HEK293 (cell line): ENCODE data around the gene PLD4.

Experiments used
- CTCF ChIA-PET: fragments of 350-600 bp; formaldehyde crosslinking; extraction: SDS; loops from one replicate; lab custom pipeline; 2021; ENCODE audit warnings: antibody characterized with exemption; lab: Yijun Ruan, JAX
- POLR2A ChIA-PET: fragments of 300-600 bp; formaldehyde crosslinking; extraction: SDS; loops from one replicate; lab custom pipeline; 2020; ENCODE audit warnings: antibody characterized with exemption, inconsistent platforms; lab: Yijun Ruan, JAX
- H3K27ac ChIP-seq: fragments of 200-500 bp; sonication (Bioruptor generic); 2 replicates; pipeline ENCODE4 v1.5.1; 2014; ENCODE audit warnings: low read depth, low read length, control low read depth, inconsistent platforms; ENCODE audit errors: extremely low read depth
- H3K36me3 ChIP-seq, 2 experiments: fragments of 200-500 bp in 1 of 2; sonication (Bioruptor generic) in 1 of 2; 1 replicate in 1 of 2; 2 replicates in 1 of 2; pipeline ENCODE4 v1.5.1; 2014 to 2017; ENCODE audit warnings: inconsistent platforms in 2 of 2, low read length in 2 of 2; ENCODE audit not compliant: control insufficient read depth in 2 of 2, insufficient read depth in 1 of 2
- H3K4me1 ChIP-seq: fragments of 200-500 bp; sonication (Bioruptor generic); 2 replicates; pipeline ENCODE4 v1.5.1; 2014; ENCODE audit warnings: mild to moderate bottlenecking, low read length, inconsistent platforms; ENCODE audit not compliant: control insufficient read depth, insufficient read depth
- H3K4me3 ChIP-seq: 2 replicates; pipeline ENCODE4 v1.5.1; 2011; ENCODE audit warnings: low read depth, mild to moderate bottlenecking, control low read depth, low read length, moderate library complexity
- H3K9me3 ChIP-seq: fragments of 200-500 bp; sonication (Bioruptor generic); 2 replicates; pipeline ENCODE4 v1.5.1; 2014; ENCODE audit warnings: low read depth, low read length, inconsistent platforms; ENCODE audit not compliant: control insufficient read depth, insufficient read depth
- TSHZ1 ChIP-seq: fragments of 450-650 bp; formaldehyde crosslinking; IDR thresholded peaks from 2 replicates; pipeline ENCODE4 v1.5.1; 2016; ENCODE audit warnings: missing biosample characterization, missing genetic modification characterization, borderline replicate concordance
- ZBTB26 ChIP-seq: fragments of 450-650 bp; formaldehyde crosslinking; optimal IDR thresholded peaks from 2 replicates; pipeline ENCODE3; 2016; ENCODE audit warnings: missing biosample characterization, mild to moderate bottlenecking, missing genetic modification characterization
- ZBTB48 ChIP-seq: fragments of 450-650 bp; formaldehyde crosslinking; IDR thresholded peaks from 2 replicates; pipeline ENCODE4 v1.5.1; 2016; ENCODE audit warnings: missing biosample characterization, missing genetic modification characterization
- ZNF211 ChIP-seq: fragments of 450-650 bp; formaldehyde crosslinking; IDR thresholded peaks from 2 replicates; pipeline ENCODE4 v1.5.1; 2016; ENCODE audit warnings: low read depth, missing biosample characterization, missing genetic modification characterization
- ZNF223 ChIP-seq: fragments of 450-650 bp; formaldehyde crosslinking; IDR thresholded peaks from 2 replicates; pipeline ENCODE4 v1.5.1; 2016; ENCODE audit warnings: missing biosample characterization, missing genetic modification characterization
- ZNF26 ChIP-seq: fragments of 450-650 bp; formaldehyde crosslinking; IDR thresholded peaks from 2 replicates; pipeline ENCODE4 v1.5.1; 2016; ENCODE audit warnings: missing biosample characterization, missing genetic modification characterization
- ZNF274 ChIP-seq, 2 experiments: fragments of 200-500 bp in 1 of 2; fragments of 450-650 bp in 1 of 2; sonication (Bioruptor generic) in 1 of 2; formaldehyde crosslinking in 1 of 2; IDR thresholded peaks; 2 replicates each; pipeline versions ENCODE4 v1.5.1 to v1.6.1; 2014 to 2016; ENCODE audit warnings: borderline replicate concordance in 1 of 2, inconsistent platforms in 1 of 2, low read length in 1 of 2, missing biosample characterization in 1 of 2, missing genetic modification characterization in 1 of 2
- ZNF311 ChIP-seq: fragments of 450-650 bp; formaldehyde crosslinking; IDR thresholded peaks from 2 replicates; pipeline ENCODE4 v1.5.1; 2017; ENCODE audit warnings: missing biosample characterization, missing genetic modification characterization, borderline replicate concordance
- ZNF394 ChIP-seq: fragments of 450-650 bp; formaldehyde crosslinking; IDR thresholded peaks from 2 replicates; pipeline ENCODE4 v1.5.1; 2016; ENCODE audit warnings: missing biosample characterization, missing genetic modification characterization, mild to moderate bottlenecking, moderate library complexity, borderline replicate concordance
- ZNF48 ChIP-seq: fragments of 450-650 bp; formaldehyde crosslinking; IDR thresholded peaks from 2 replicates; pipeline ENCODE4 v1.5.1; 2016; ENCODE audit warnings: missing biosample characterization, missing genetic modification characterization
- ZNF513 ChIP-seq: fragments of 450-650 bp; IDR thresholded peaks from 2 replicates; pipeline ENCODE4 v1.5.1; 2018; ENCODE audit warnings: missing biosample characterization, missing genetic modification characterization
- ZNF600 ChIP-seq: fragments of 450-650 bp; formaldehyde crosslinking; IDR thresholded peaks from 2 replicates; pipeline ENCODE4 v1.5.1; 2016; ENCODE audit warnings: missing biosample characterization, missing genetic modification characterization
- ZNF747 ChIP-seq: fragments of 450-650 bp; formaldehyde crosslinking; IDR thresholded peaks from 2 replicates; pipeline ENCODE4 v1.5.1; 2016; ENCODE audit warnings: missing biosample characterization, missing genetic modification characterization
- ZNF776 ChIP-seq: fragments of 450-650 bp; formaldehyde crosslinking; IDR thresholded peaks from 2 replicates; pipeline ENCODE4 v1.5.0; 2017; ENCODE audit warnings: missing biosample characterization, missing genetic modification characterization, borderline replicate concordance
- ZSCAN16 ChIP-seq: fragments of 450-650 bp; formaldehyde crosslinking; IDR thresholded peaks from 2 replicates; pipeline ENCODE4 v1.5.1; 2016; ENCODE audit warnings: missing biosample characterization, missing genetic modification characterization

The PLD4 gene

GRCh38 chr14:104928391-104929133 is 3.9 kb downstream of the PLD4 start:
- CTCF ChIA-PET: no interaction called here
- H3K9me3 ChIP-seq: no peaks in the 10 kb centered on the region
- no peak overlapping the region for H3K27ac ChIP-seq
- POLR2A ChIA-PET: no interaction called here
- H3K36me3 ChIP-seq: no peaks in the 10 kb centered on the region
- TF ChIP-seq ZNF747 (no peak), ZNF211 (tag by site-specific recombination) (no peak), ZNF776 (tag by site-specific recombination) (no peak), ZBTB26 (tag by site-specific recombination) (no peak), ZNF48 (tag by site-specific recombination) (no peak), ZNF311 (tag by site-specific recombination) (no peak), TSHZ1 (tag by site-specific recombination) (no peak), ZNF223 (tag by site-specific recombination) (no peak), ZNF513 (tag by site-specific recombination) (no peak), ZNF600 (tag by site-specific recombination) (no peak), ZNF274 (IDR thresholded peaks at IDR 0.05; ENCODE audit: low read length) (no peak), ZNF274 (tag by site-specific recombination; IDR thresholded peaks at IDR 0.05; ENCODE audit: borderline replicate concordance) (no peak), ZSCAN16 (no peak), ZBTB48 (no peak), ZNF394 (tag by site-specific recombination) (no peak), ZNF26 (tag by site-specific recombination) (no peak)
- H3K4me3 ChIP-seq: no peak overlapping the region
- H3K4me1 ChIP-seq: no peaks in the 10 kb centered on the region
